Caco-2 (cell line): ENCODE results near the gene VWA1. TPM values are rescaled to one million over a fixed set of nuclear protein-coding genes. Genes with fewer than 3 reads are reported as not detected.

Experiments
- BruUV-seq: library from RNA; stranded (reverse); fragments of 400-500 nt; replicated peaks from 2 replicates; lab custom pipeline; 2021; lab: Mats Ljungman, UMichigan
- CTCF ChIA-PET: fragments of 300-600 bp; sonication (Branson Sonifier 250); formaldehyde crosslinking; loops from one replicate; lab custom pipeline; 2022; ENCODE audit warnings: antibody characterized with exemption; lab: Charles Lee
- POLR2A ChIA-PET: fragments of 300-600 bp; sonication (Branson Sonifier 250); formaldehyde crosslinking; loops from one replicate; lab custom pipeline; 2022; ENCODE audit warnings: antibody characterized with exemption; lab: Charles Lee
- DNase-seq, 2 experiments: peaks; one replicate each; pipeline versions ENCODE4 v3.0.0 to v3.0.0-alpha.2; 2020 to 2022
- H3K27me3 ChIP-seq: replicated peaks from 2 replicates; pipeline ENCODE4 v1.6.0; 2011; ENCODE audit warnings: low read length; ENCODE audit not compliant: control insufficient read depth, insufficient read depth
- H3K36me3 ChIP-seq: 2 replicates; pipeline ENCODE4 v1.5.1; 2011; ENCODE audit warnings: low read length; ENCODE audit not compliant: control insufficient read depth, insufficient read depth
- H3K4me1 ChIP-seq: fragments of 250-450 bp; sonication (Bioruptor Pico); 2 replicates; pipeline ENCODE4 v1.5.1; 2020; ENCODE audit warnings: mild to moderate bottlenecking
- H3K4me3 ChIP-seq: 2 replicates; pipeline ENCODE4 v1.5.1; 2011; ENCODE audit warnings: low read depth, mild to moderate bottlenecking, control low read depth, low read length
- H3K9me3 ChIP-seq: fragments of 250-450 bp; sonication (Bioruptor Pico); 2 replicates; pipeline ENCODE4 v1.5.1; 2020; ENCODE audit warnings: mild to moderate bottlenecking, moderate library complexity
- H3K27ac Mint-ChIP-seq: one replicate; pipeline ENCODE4 v1.8.0; 2022; ENCODE audit warnings: mixed read lengths; ENCODE audit not compliant: unreplicated experiment
- H3K27me3 Mint-ChIP-seq: one replicate; pipeline ENCODE4 v1.8.0; 2022; ENCODE audit warnings: mixed read lengths; ENCODE audit not compliant: insufficient read depth, unreplicated experiment
- H3K36me3 Mint-ChIP-seq: one replicate; pipeline ENCODE4 v1.8.0; 2022; ENCODE audit warnings: mild to moderate bottlenecking, mixed read lengths; ENCODE audit not compliant: insufficient read depth, unreplicated experiment
- H3K4me1 Mint-ChIP-seq: one replicate; pipeline ENCODE4 v1.8.0; 2022; ENCODE audit warnings: low read depth, mixed read lengths; ENCODE audit not compliant: unreplicated experiment
- H3K4me3 Mint-ChIP-seq: one replicate; pipeline ENCODE4 v1.8.0; 2022; ENCODE audit warnings: mild to moderate bottlenecking, moderate library complexity, mixed read lengths; ENCODE audit not compliant: unreplicated experiment
- H3K9me3 Mint-ChIP-seq: one replicate; pipeline ENCODE4 v1.8.0; 2022; ENCODE audit warnings: mixed read lengths; ENCODE audit not compliant: unreplicated experiment
- intact Hi-C: fragments of 100-400 bp; cut with micrococcal nuclease; formaldehyde crosslinking; loops from one replicate; pipeline ENCODE4 v1.10.0; 2022; ENCODE audit not compliant: unreplicated experiment
- total RNA-seq: library from RNA; stranded (reverse); gene quantifications from 2 replicates; pipeline ENCODE4 v1.2.3, GENCODE V29; 2022
- TF ChIP-seq, protein P1 (sequence below), 2 experiments: fragments of 200-600 bp in 1 of 2; IDR thresholded peaks; 1 replicate in 1 of 2; 2 replicates in 1 of 2; pipeline versions ENCODE4 v1.5.1 to v1.8.0; 2011 to 2022; ENCODE audit warnings: antibody characterized with exemption in 1 of 2, control low read depth in 1 of 2, inconsistent platforms in 1 of 2, low read depth in 1 of 2, low read length in 1 of 2, mild to moderate bottlenecking in 1 of 2, moderate library complexity in 1 of 2; ENCODE audit not compliant: insufficient read depth in 1 of 2, severe bottlenecking in 1 of 2, unreplicated experiment in 1 of 2

Gene VWA1
- total RNA-seq, 1 experiment from 2014 or later: 74.7 TPM

GRCh38 chr1:1419363-1419812 is 16.1 kb upstream of the VWA1 start:
- H3K9me3 ChIP-seq: no peaks in the 10 kb centered on the region
- DNase-seq: no peak
- H3K4me1 Mint-ChIP-seq: no peaks in the 10 kb centered on the region
- H3K4me3 Mint-ChIP-seq: no peak overlapping the region
- no peak overlapping the region for H3K27ac Mint-ChIP-seq
- no peaks in the 10 kb centered on the region for H3K36me3 ChIP-seq
- no TSS peak for BruUV-seq
- CTCF ChIA-PET: no interaction called here
- H3K9me3 Mint-ChIP-seq: no peaks in the 10 kb centered on the region
- H3K4me1 ChIP-seq: peaks cover 25% of the 10 kb centered on the region
- no peak overlapping the region for H3K4me3 ChIP-seq
- no peaks in the 10 kb centered on the region for H3K27me3 ChIP-seq
- H3K36me3 Mint-ChIP-seq: no peaks in the 10 kb centered on the region
- intact Hi-C loops: no loop called here
- TF ChIP-seq, protein P1, sequence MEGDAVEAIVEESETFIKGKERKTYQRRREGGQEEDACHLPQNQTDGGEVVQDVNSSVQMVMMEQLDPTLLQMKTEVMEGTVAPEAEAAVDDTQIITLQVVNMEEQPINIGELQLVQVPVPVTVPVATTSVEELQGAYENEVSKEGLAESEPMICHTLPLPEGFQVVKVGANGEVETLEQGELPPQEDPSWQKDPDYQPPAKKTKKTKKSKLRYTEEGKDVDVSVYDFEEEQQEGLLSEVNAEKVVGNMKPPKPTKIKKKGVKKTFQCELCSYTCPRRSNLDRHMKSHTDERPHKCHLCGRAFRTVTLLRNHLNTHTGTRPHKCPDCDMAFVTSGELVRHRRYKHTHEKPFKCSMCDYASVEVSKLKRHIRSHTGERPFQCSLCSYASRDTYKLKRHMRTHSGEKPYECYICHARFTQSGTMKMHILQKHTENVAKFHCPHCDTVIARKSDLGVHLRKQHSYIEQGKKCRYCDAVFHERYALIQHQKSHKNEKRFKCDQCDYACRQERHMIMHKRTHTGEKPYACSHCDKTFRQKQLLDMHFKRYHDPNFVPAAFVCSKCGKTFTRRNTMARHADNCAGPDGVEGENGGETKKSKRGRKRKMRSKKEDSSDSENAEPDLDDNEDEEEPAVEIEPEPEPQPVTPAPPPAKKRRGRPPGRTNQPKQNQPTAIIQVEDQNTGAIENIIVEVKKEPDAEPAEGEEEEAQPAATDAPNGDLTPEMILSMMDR (IDR thresholded peaks at IDR 0.05; ENCODE audit: insufficient read depth in 1 of 2, low read depth in 1 of 2, low read length in 1 of 2, severe bottlenecking in 1 of 2, unreplicated experiment in 1 of 2): no peak
- POLR2A ChIA-PET: no interaction called here
- no peaks in the 10 kb centered on the region for H3K27me3 Mint-ChIP-seq

- ChIA-PET POLR2A (no interaction called here), CTCF (interaction anchor here (0.5 kb wide), 1 partner anchor 86 kb away, joined by 3 read pairs; no protein-coding TSS in a partner anchor)
- BruUV-seq: no TSS peak
- TF ChIP-seq, protein P1 (IDR thresholded peaks at IDR 0.05; ENCODE audit: insufficient read depth in 1 of 2, low read depth in 1 of 2, low read length in 1 of 2, severe bottlenecking in 1 of 2, unreplicated experiment in 1 of 2): no peak
- Histone ChIP-seq H3K4me1 (peaks cover 25% of the 10 kb centered on the region), H3K9me3 (no peaks in the 10 kb centered on the region), H3K27me3 (no peaks in the 10 kb centered on the region), H3K36me3 (no peaks in the 10 kb centered on the region), H3K4me3 (no peak overlapping the region)
- no peaks in the 10 kb centered on the region for H3K36me3 Mint-ChIP-seq
- no peaks in the 10 kb centered on the region for H3K4me1 Mint-ChIP-seq
- intact Hi-C loops: no loop called here
- H3K27me3 Mint-ChIP-seq: no peaks in the 10 kb centered on the region
- no peak overlapping the region for H3K27ac Mint-ChIP-seq
- H3K4me3 Mint-ChIP-seq: no peak overlapping the region
- no peak for DNase-seq
- H3K9me3 Mint-ChIP-seq: no peaks in the 10 kb centered on the region
Measured at GRCh38 chr1:1419813-1420653, 15.5 kb upstream of the VWA1 start.

DNA sequence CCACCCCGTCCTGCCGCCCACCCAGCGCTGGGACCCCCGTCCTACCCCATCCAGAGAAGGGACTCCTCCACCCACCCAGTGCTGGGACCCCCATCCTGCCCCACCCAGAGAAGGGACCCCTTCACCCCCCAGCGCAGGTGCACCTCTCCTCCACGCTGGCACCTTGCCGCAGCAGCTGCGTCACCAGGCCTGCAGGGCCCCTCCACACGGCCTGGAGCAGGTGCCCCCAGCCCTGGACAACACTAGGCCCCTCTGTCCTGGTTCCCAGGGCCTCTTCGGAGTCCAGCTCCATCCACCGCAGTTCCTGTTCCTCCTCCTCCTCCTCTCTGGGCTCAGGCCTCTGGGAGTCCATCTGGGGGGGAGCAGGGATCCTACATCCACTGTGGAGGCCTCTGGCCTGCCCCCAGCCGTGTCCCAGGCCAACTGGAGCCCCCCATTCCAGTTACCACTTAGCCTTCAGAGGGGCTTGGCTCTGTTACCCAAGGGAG is 14.8 kb upstream of the VWA1 start:
- POLR2A ChIA-PET: no interaction called here
- Histone ChIP-seq H3K36me3 (no peaks in the 10 kb centered on the region), H3K4me1 (peaks cover 25% of the 10 kb centered on the region), H3K27me3 (no peaks in the 10 kb centered on the region), H3K4me3 (no peak overlapping the region), H3K9me3 (no peaks in the 10 kb centered on the region)
- H3K36me3 Mint-ChIP-seq: no peaks in the 10 kb centered on the region
- H3K27me3 Mint-ChIP-seq: no peaks in the 10 kb centered on the region
- no peak for DNase-seq
- peak overlapping the region; percentile 33 for H3K4me3 Mint-ChIP-seq
- no peaks in the 10 kb centered on the region for H3K4me1 Mint-ChIP-seq
- no peaks in the 10 kb centered on the region for H3K9me3 Mint-ChIP-seq
- CTCF ChIA-PET: interaction anchor here (0.5 kb wide), 1 partner anchor 85 kb away, joined by 3 read pairs; no protein-coding TSS in a partner anchor
- intact Hi-C loops: no loop called here
- TF ChIP-seq, protein P1 (IDR thresholded peaks at IDR 0.05; ENCODE audit: insufficient read depth in 1 of 2, low read depth in 1 of 2, low read length in 1 of 2, severe bottlenecking in 1 of 2, unreplicated experiment in 1 of 2): no peak
- H3K27ac Mint-ChIP-seq: no peak overlapping the region
- BruUV-seq: no TSS peak
